ENCODE measurements around the gene GOLGA8R.
"Not testable (repeated sequence)": the region's sequence is repeated elsewhere in the genome, so short reads cannot be mapped to it uniquely, and the experiment has no call there.

- not testable (repeated sequence) for TF ChIP-seq POLR2A, POLR2AphosphoS5 (IDR thresholded peaks at IDR 0.05; ENCODE audit: low read depth, low read length)
Measured at GRCh38 chr15:30435878-30436277, 21.8 kb upstream of the GOLGA8R start.
